ENCODE results near the gene TRPV2. TPM values are rescaled to one million over a fixed set of nuclear protein-coding genes. Genes with fewer than 3 reads are reported as not detected.
"Not testable (repeated sequence)": the region's sequence is repeated elsewhere in the genome, so short reads cannot be mapped to it uniquely, and the experiment has no call there.

TRPV2 gene
- total and polyA plus RNA-seq, 2 of the 4 experiments (the other 2 are of a cell fraction): 30.8 to 32.8 TPM

- WGBS, 2 experiments (ENCODE audit: extremely low coverage in 2 of 2, insufficient read length in 1 of 2): no CpG with 5 or more reads among the region's 5 CpGs
- no peak for ATAC-seq (ENCODE audit: low read depth)
These were observed 30.8 kb upstream of the TRPV2 start for GRCh38 chr17:16384557-16384956.

GRCh38 chr17:16386126-16386507, 29.3 kb upstream of the TRPV2 start:
- H4K91ac ChIP-seq (ENCODE audit: insufficient read depth, low read depth, low read length); H2BK120ac ChIP-seq (ENCODE audit: low read depth, low read length); in situ Hi-C loops (cut with MboI; ENCODE audit: low sequenced_read_pairs); H2AK5ac ChIP-seq (ENCODE audit: low read depth, low read length); H3K27ac ChIP-seq (ENCODE audit: insufficient read depth, low read length); H3K27me3 ChIP-seq (ENCODE audit: control insufficient read depth, insufficient read depth, low read length); H3K9ac ChIP-seq (ENCODE audit: low read depth, low read length); DNase-seq; H3K4ac ChIP-seq (ENCODE audit: low read depth, low read length); CTCF ChIA-PET; H3K56ac ChIP-seq (ENCODE audit: extremely low read depth, insufficient read depth, low read length); H2BK15ac ChIP-seq (ENCODE audit: low read depth, low read length); H3K9me1 ChIP-seq (ENCODE audit: insufficient read depth, low read length); H3K23ac ChIP-seq (ENCODE audit: low read depth, low read length); H3K9me3 ChIP-seq (ENCODE audit: control insufficient read depth, insufficient read depth, low read length); H3K18ac ChIP-seq (ENCODE audit: low read depth, low read length); H2BK20ac ChIP-seq (ENCODE audit: low read depth, low read length); ATAC-seq (ENCODE audit: low read depth); H2BK5ac ChIP-seq (ENCODE audit: low read depth, low read length, poor library complexity, severe bottlenecking); POLR2A ChIA-PET (ENCODE audit: unreplicated experiment); dilution Hi-C loops (cut with HindIII; ENCODE audit: low sequenced_read_pairs, unreplicated experiment); H4K8ac ChIP-seq (ENCODE audit: low read depth in 2 of 2, low read length in 2 of 2); H2AK9ac ChIP-seq (replicated peaks; ENCODE audit: low read depth, low read length, poor library complexity); H4K5ac ChIP-seq (ENCODE audit: low read depth, low read length); H3K4me1 ChIP-seq (ENCODE audit: control insufficient read depth, insufficient read depth, low read length); H3K14ac ChIP-seq (replicated peaks; ENCODE audit: low read depth, low read length); H3K4me2 ChIP-seq (ENCODE audit: low read depth, low read length); BruUV-seq (replicated peaks); H3K4me3 ChIP-seq (ENCODE audit: insufficient read depth, low read depth, low read length): not testable (repeated sequence)
- Histone ChIP-seq H3K79me1 (ENCODE audit: low read depth in 1 of 2, low read length in 2 of 2) (peaks cover 7 to 30% of the 10 kb centered on the region in 2 experiments; a peak in 3 of 4 replicates), H3K36me3 (ENCODE audit: control insufficient read depth, insufficient read depth, low read length) (peaks cover 20% of the 10 kb centered on the region), H2AFZ (replicated peaks; ENCODE audit: low read length, poor library complexity) (peak overlapping the region; percentile 32), H4K20me1 (ENCODE audit: insufficient read depth, low read length) (peaks cover 39% of the 10 kb centered on the region)
- 65% methylated on average over 10 of the region's 23 CpGs; no CpG with 5 or more reads in 1 of the 2 experiments for WGBS, 2 experiments (ENCODE audit: extremely low coverage in 2 of 2, insufficient read length in 1 of 2)
- intact Hi-C loops (cut with micrococcal nuclease): loop anchor here (1.0 kb wide), 3 partner anchors 33 to 135 kb away; no protein-coding TSS in a partner anchor

More at GRCh38 chr17:16384557-16384956, 30.8 kb upstream of the TRPV2 start:
- no peak for TF ChIP-seq RAD21 (IDR thresholded peaks at IDR 0.05; ENCODE audit: low read length)
- TF ChIP-seq ELK1 (IDR thresholded peaks at IDR 0.05; ENCODE audit: borderline replicate concordance, low read depth, low read length): no peak
- TF ChIP-seq NFE2L2 (IDR thresholded peaks at IDR 0.05; ENCODE audit: low read depth, low read length): no peak
- TF ChIP-seq FOS (IDR thresholded peaks at IDR 0.05; ENCODE audit: low read depth, low read length): no peak
- TF ChIP-seq CEBPB (IDR thresholded peaks at IDR 0.05; ENCODE audit: low read depth, low read length): no peak
- TF ChIP-seq POLR2A (IDR thresholded peaks at IDR 0.05; ENCODE audit: low read depth, low read length): no peak
- TF ChIP-seq MXI1 (IDR thresholded peaks at IDR 0.05; ENCODE audit: borderline replicate concordance, low read depth, low read length): no peak
- TF ChIP-seq RCOR1 (IDR thresholded peaks at IDR 0.05; ENCODE audit: insufficient replicate concordance, low read length): no peak
- TF ChIP-seq SMC3 (IDR thresholded peaks at IDR 0.05; ENCODE audit: low read depth, low read length): no peak
- no peak for TF ChIP-seq BHLHE40 (IDR thresholded peaks at IDR 0.05; ENCODE audit: low read depth, low read length)
- no peak overlapping the region for H3K23ac ChIP-seq (ENCODE audit: low read depth, low read length)
- CTCF ChIA-PET: no interaction called here
- no peak overlapping the region for H4K5ac ChIP-seq (ENCODE audit: low read depth, low read length)
- dilution Hi-C loops (cut with HindIII; ENCODE audit: low sequenced_read_pairs, unreplicated experiment): no loop called here
- no peak overlapping the region for H3K4me2 ChIP-seq (ENCODE audit: low read depth, low read length)
- H2AK9ac ChIP-seq (replicated peaks; ENCODE audit: low read depth, low read length, poor library complexity): no peak overlapping the region
- no peak overlapping the region for H3K56ac ChIP-seq (ENCODE audit: extremely low read depth, insufficient read depth, low read length)
- H2BK15ac ChIP-seq (ENCODE audit: low read depth, low read length): no peak overlapping the region
- H3K4me3 ChIP-seq (ENCODE audit: insufficient read depth, low read depth, low read length): no peak overlapping the region
- no peaks in the 10 kb centered on the region for H3K9me3 ChIP-seq (ENCODE audit: control insufficient read depth, insufficient read depth, low read length)
- H3K4me1 ChIP-seq (ENCODE audit: control insufficient read depth, insufficient read depth, low read length): peaks cover 4% of the 10 kb centered on the region; the same call in 1 of the 2 replicates
- H3K27me3 ChIP-seq (ENCODE audit: control insufficient read depth, insufficient read depth, low read length): no peaks in the 10 kb centered on the region
- DNase-seq: no peak
- H3K18ac ChIP-seq (ENCODE audit: low read depth, low read length): no peak overlapping the region
- BruUV-seq (replicated peaks): no TSS peak
- H3K14ac ChIP-seq (replicated peaks; ENCODE audit: low read depth, low read length): no peak overlapping the region
- no peak overlapping the region for H2BK20ac ChIP-seq (ENCODE audit: low read depth, low read length)
- in situ Hi-C loops (cut with MboI; ENCODE audit: low sequenced_read_pairs): loop anchor here (5.0 kb wide), 1 partner anchor 53 kb away; no protein-coding TSS in a partner anchor
- H3K79me1 ChIP-seq (ENCODE audit: low read depth in 1 of 2, low read length in 2 of 2): peaks cover 7 to 30% of the 10 kb centered on the region in 2 experiments; a peak in 3 of 4 replicates
- intact Hi-C loops (cut with micrococcal nuclease): no loop called here
- H3K9ac ChIP-seq (ENCODE audit: low read depth, low read length): no peak overlapping the region
- H3K4ac ChIP-seq (ENCODE audit: low read depth, low read length): no peak overlapping the region
- H4K91ac ChIP-seq (ENCODE audit: insufficient read depth, low read depth, low read length): no peak overlapping the region
- H2BK5ac ChIP-seq (ENCODE audit: low read depth, low read length, poor library complexity, severe bottlenecking): no peak overlapping the region
- H3K27ac ChIP-seq (ENCODE audit: insufficient read depth, low read length): no peak overlapping the region
- H3K36me3 ChIP-seq (ENCODE audit: control insufficient read depth, insufficient read depth, low read length): peaks cover 20% of the 10 kb centered on the region
- POLR2A ChIA-PET (ENCODE audit: unreplicated experiment): no interaction called here
- no peak overlapping the region for H2AK5ac ChIP-seq (ENCODE audit: low read depth, low read length)
- peaks cover 42% of the 10 kb centered on the region for H4K20me1 ChIP-seq (ENCODE audit: insufficient read depth, low read length)
- no peak overlapping the region for H4K8ac ChIP-seq (ENCODE audit: low read depth in 2 of 2, low read length in 2 of 2)
- H3K9me1 ChIP-seq (ENCODE audit: insufficient read depth, low read length): 0 out of 2 replicates have a peak, but pooled peaks cover 6% of the 10 kb centered on the region
- H2AFZ ChIP-seq (replicated peaks; ENCODE audit: low read length, poor library complexity): no peak overlapping the region
- H2BK120ac ChIP-seq (ENCODE audit: low read depth, low read length): no peak overlapping the region

All from IMR-90 (cell line).